GM23338 (cell line): Measurements from ENCODE around the gene CPEB2. TPM values are rescaled to one million over a fixed set of nuclear protein-coding genes. Genes with fewer than 3 reads are reported as not detected.

Experiments used
- ATAC-seq: fragments of 200-7000 bp; cut with Tn5 transposase; 3 replicates; pipeline ENCODE4 v1.9.1; 2020
- DNase-seq: peaks from one replicate; pipeline ENCODE4 v3.0.0-alpha.2; 2015; ENCODE audit warnings: low spot score
- H2AFZ ChIP-seq: fragments of 200-600 bp; sonication (generic); 2 replicates; pipeline ENCODE4 v1.8.0; 2016; ENCODE audit warnings: antibody characterized with exemption, mild to moderate bottlenecking, moderate library complexity
- H3F3A ChIP-seq: fragments of 200-600 bp; sonication (generic); replicated peaks from 2 replicates; pipeline ENCODE4 v1.8.0; 2017; ENCODE audit warnings: antibody characterized with exemption, mixed run types, low read depth
- H3K27ac ChIP-seq: fragments of 200-600 bp; sonication (generic); 2 replicates; pipeline ENCODE4 v1.6.1; 2016; ENCODE audit warnings: low read depth
- H3K27me3 ChIP-seq: fragments of 200-600 bp; sonication (generic); 2 replicates; pipeline ENCODE4 v1.8.0; 2016; ENCODE audit warnings: mild to moderate bottlenecking, mixed run types, moderate library complexity; ENCODE audit not compliant: insufficient read depth
- H3K36me3 ChIP-seq: fragments of 200-600 bp; sonication (generic); 2 replicates; pipeline ENCODE4 v1.8.0; 2016; ENCODE audit warnings: mild to moderate bottlenecking; ENCODE audit not compliant: insufficient read depth
- H3K4me1 ChIP-seq: fragments of 200-600 bp; sonication (generic); 2 replicates; pipeline ENCODE4 v1.8.0; 2016; ENCODE audit warnings: mild to moderate bottlenecking, moderate library complexity; ENCODE audit not compliant: insufficient read depth
- H3K4me2 ChIP-seq: fragments of 200-600 bp; sonication (generic); 2 replicates; pipeline ENCODE4 v1.7.1; 2017; ENCODE audit warnings: mixed run types
- H3K4me3 ChIP-seq: fragments of 200-600 bp; sonication (generic); 2 replicates; pipeline ENCODE4 v1.6.1; 2016; ENCODE audit warnings: mixed run types
- H3K79me2 ChIP-seq: fragments of 200-600 bp; sonication (generic); replicated peaks from 2 replicates; pipeline ENCODE4 v1.8.0; 2017; ENCODE audit warnings: mild to moderate bottlenecking; ENCODE audit not compliant: insufficient read depth
- H3K9me2 ChIP-seq: fragments of 200-600 bp; sonication (generic); 2 replicates; pipeline ENCODE4 v1.8.0; 2017; ENCODE audit not compliant: insufficient read depth
- H4K20me1 ChIP-seq: fragments of 200-600 bp; sonication (generic); replicated peaks from 2 replicates; pipeline ENCODE4 v1.8.0; 2017; ENCODE audit warnings: mild to moderate bottlenecking; ENCODE audit not compliant: insufficient read depth
- H3K27ac Mint-ChIP-seq: 2 replicates; pipeline ENCODE4 v1.8.0; 2020; ENCODE audit warnings: inconsistent platforms, mild to moderate bottlenecking, moderate library complexity, mixed read lengths
- H3K27me3 Mint-ChIP-seq: 3 replicates; pipeline ENCODE4 v1.8.0; 2022; ENCODE audit warnings: low read depth, mild to moderate bottlenecking, moderate library complexity, mixed read lengths, inconsistent platforms; ENCODE audit not compliant: insufficient read depth, poor library complexity
- H3K36me3 Mint-ChIP-seq: 3 replicates; pipeline ENCODE4 v1.8.0; 2021; ENCODE audit warnings: low read depth, mild to moderate bottlenecking, inconsistent platforms, moderate library complexity, mixed read lengths
- H3K4me1 Mint-ChIP-seq: 3 replicates; pipeline ENCODE4 v1.8.0; 2020; ENCODE audit warnings: mild to moderate bottlenecking, inconsistent platforms, mixed read lengths
- H3K4me3 Mint-ChIP-seq: 3 replicates; pipeline ENCODE4 v1.8.0; 2021; ENCODE audit warnings: moderate library complexity, mild to moderate bottlenecking, inconsistent platforms, mixed read lengths
- H3K9me3 Mint-ChIP-seq: 3 replicates; pipeline ENCODE4 v1.8.0; 2020; ENCODE audit warnings: moderate library complexity, mild to moderate bottlenecking, inconsistent platforms, mixed read lengths
- CREB1 ChIP-seq: fragments of 250-450 bp; sonication (Bioruptor Pico); IDR thresholded peaks from 2 replicates; pipeline ENCODE4 v1.5.0; 2020; ENCODE audit warnings: low read depth, mild to moderate bottlenecking, moderate library complexity
- CTCF ChIP-seq, 2 experiments: fragments of 200-600 bp in 1 of 2; sonication (generic) in 1 of 2; conservative IDR thresholded peaks; 2 replicates each; pipeline versions ENCODE4 v1.5.1 to v1.6.1; 2016 to 2017; ENCODE audit warnings: antibody characterized with exemption in 2 of 2, low read depth in 2 of 2, mild to moderate bottlenecking in 2 of 2, moderate library complexity in 1 of 2
- ETS1 ChIP-seq: IDR thresholded peaks from 2 replicates; pipeline ENCODE4 v1.6.1; 2016; ENCODE audit warnings: antibody characterized with exemption
- EZH2 ChIP-seq: fragments of 200-600 bp; sonication (generic); IDR thresholded peaks from one replicate; pipeline ENCODE4 v1.8.0; 2017; ENCODE audit warnings: antibody characterized with exemption, mild to moderate bottlenecking, low read depth; ENCODE audit not compliant: unreplicated experiment
- EZH2phosphoT487 ChIP-seq: fragments of 200-600 bp; sonication (generic); IDR thresholded peaks from one replicate; pipeline ENCODE4 v1.8.1; 2018; ENCODE audit warnings: antibody characterized with exemption; ENCODE audit not compliant: unreplicated experiment
- POLR2AphosphoS5 ChIP-seq: IDR thresholded peaks from 2 replicates; pipeline ENCODE4 v1.6.1; 2016; ENCODE audit warnings: antibody characterized with exemption, low read depth
- REST ChIP-seq: IDR thresholded peaks from one replicate; pipeline ENCODE4 v1.6.1; 2018; ENCODE audit warnings: antibody characterized with exemption; ENCODE audit not compliant: unreplicated experiment
- ZNF462 ChIP-seq: fragments of 250-450 bp; sonication (Bioruptor Pico); IDR thresholded peaks from 2 replicates; pipeline ENCODE4 v1.5.0; 2020; ENCODE audit warnings: mild to moderate bottlenecking, moderate library complexity
- polyA plus RNA-seq: library from polyadenylated mRNA; unstranded; fragments of >200 nt; fragmentation: Nextera tagmentation; extraction: Ambion mirVana; gene quantifications from 2 replicates; pipeline ENCODE4 v1.2.1, GENCODE V29; 2016
- total RNA-seq: library from RNA; depleted of rRNA; stranded (reverse); fragments of >200 nt; shearing (Covaris generic); gene quantifications from 2 replicates; pipeline ENCODE4 v1.2.3, GENCODE V29; 2014

CPEB2 gene
- total and polyA plus RNA-seq, 2 experiments from 2014 or later = 0.66 to 2.4 TPM

- no peak for TF ChIP-seq CTCF (conservative IDR thresholded peaks at IDR 0.05; ENCODE audit: low read depth in 2 of 2)
- no peak for TF ChIP-seq POLR2AphosphoS5
- no peak for TF ChIP-seq ZNF462 (CRISPR knock-in tag)
- no peak for TF ChIP-seq EZH2
Observed at GRCh38 chr4:15003891-15004738, 1.8 kb downstream of the CPEB2 start (continued).

GRCh38 chr4:15004739-15005301 lies 2.5 kb downstream of the CPEB2 start:
- H3K27me3 ChIP-seq = peaks cover 32% of the 10 kb centered on the region
- H3K36me3 Mint-ChIP-seq = peaks cover 3% of the 10 kb centered on the region; the same call in 1 of the 3 replicates
- no peak overlapping the region for H2AFZ ChIP-seq
- peak overlapping the region; percentile 74 for H3K4me3 Mint-ChIP-seq
- no peaks in the 10 kb centered on the region for H3K9me2 ChIP-seq
- DNase-seq (peak; percentile 80), ATAC-seq (peak; percentile 3; the same call in 2 of the 3 replicates)
- no peaks in the 10 kb centered on the region for H4K20me1 ChIP-seq
- no peaks in the 10 kb centered on the region for H3K36me3 ChIP-seq
- H3K4me1 Mint-ChIP-seq = peaks cover 43% of the 10 kb centered on the region
- peak overlapping the region; percentile 90 for H3K4me2 ChIP-seq
- no peaks in the 10 kb centered on the region; the same call in 1 of the 2 replicates for H3K79me2 ChIP-seq
- H3K27ac Mint-ChIP-seq = no peak overlapping the region
- H3F3A ChIP-seq = no peaks in the 10 kb centered on the region
- peaks cover 52% of the 10 kb centered on the region for H3K4me1 ChIP-seq
- no peak overlapping the region for H3K27ac ChIP-seq
- peak overlapping the region; percentile 68 for H3K4me3 ChIP-seq
- no peaks in the 10 kb centered on the region; the same call in 2 of the 3 replicates for H3K9me3 Mint-ChIP-seq
- peaks cover 14% of the 10 kb centered on the region for H3K27me3 Mint-ChIP-seq
- TF ChIP-seq REST = no peak
- no peak for TF ChIP-seq ETS1
- TF ChIP-seq CREB1 (CRISPR knock-in tag) = no peak
- TF ChIP-seq EZH2 = no peak
- no peak for TF ChIP-seq EZH2phosphoT487
